Osteoblast (primary cell): ENCODE results near the gene NELFB. TPM values are rescaled to one million over a fixed set of nuclear protein-coding genes. Genes with fewer than 3 reads are reported as not detected.
"Not testable (repeated sequence)": the region's sequence is repeated elsewhere in the genome, so short reads cannot be mapped to it uniquely, and the experiment has no call there.

Source experiments
- DNase-seq: peaks from one replicate; pipeline ENCODE4 v3.0.0; 2011; ENCODE audit warnings: low spot score, mixed read lengths; ENCODE audit not compliant: insufficient read length; ENCODE audit errors: missing footprints
- H2AFZ ChIP-seq: 2 replicates; pipeline ENCODE4 v1.6.0; 2011; ENCODE audit warnings: mild to moderate bottlenecking, low read length
- H3K27ac ChIP-seq: 2 replicates; pipeline ENCODE4 v1.5.1; 2011; ENCODE audit warnings: mild to moderate bottlenecking, low read depth, low read length, moderate library complexity
- H3K27me3 ChIP-seq: 2 replicates; pipeline ENCODE4 v1.6.0; 2012; ENCODE audit warnings: mild to moderate bottlenecking, control low read depth, inconsistent platforms, low read length, moderate library complexity; ENCODE audit not compliant: insufficient read depth
- H3K36me3 ChIP-seq: 2 replicates; pipeline ENCODE4 v1.5.1; 2011; ENCODE audit warnings: mild to moderate bottlenecking, low read length, control low read depth, moderate library complexity; ENCODE audit not compliant: insufficient read depth
- H3K4me1 ChIP-seq: 2 replicates; pipeline ENCODE4 v1.5.1; 2011; ENCODE audit warnings: mild to moderate bottlenecking, low read length, control low read depth, moderate library complexity; ENCODE audit not compliant: insufficient read depth
- H3K4me2 ChIP-seq: 2 replicates; pipeline ENCODE4 v1.6.0; 2011; ENCODE audit warnings: mild to moderate bottlenecking, low read length; ENCODE audit not compliant: insufficient read depth
- H3K4me3 ChIP-seq: fragments of 200-600 bp; sonication (generic); 3 replicates; pipeline ENCODE4 v1.5.1; 2012; ENCODE audit warnings: mild to moderate bottlenecking, low read length, inconsistent platforms; ENCODE audit not compliant: insufficient read depth
- H3K79me2 ChIP-seq: 2 replicates; pipeline ENCODE4 v1.6.0; 2012; ENCODE audit warnings: mild to moderate bottlenecking, low read length, control low read depth, inconsistent platforms; ENCODE audit not compliant: insufficient read depth
- H3K9me3 ChIP-seq: 2 replicates; pipeline ENCODE4 v1.5.1; 2011; ENCODE audit warnings: low read depth, low read length, control low read depth
- H4K20me1 ChIP-seq: 2 replicates; pipeline ENCODE4 v1.6.0; 2012; ENCODE audit warnings: mild to moderate bottlenecking, low read length, control low read depth; ENCODE audit not compliant: insufficient read depth
- total RNA-seq: library from RNA; depleted of rRNA; stranded (reverse); fragments of >200 nt; gene quantifications from 2 replicates; pipeline ENCODE4 v1.2.3, GENCODE V29; 2012
- TF ChIP-seq, protein P1 (sequence below): IDR thresholded peaks from 2 replicates; pipeline ENCODE4 v1.5.1; 2011; ENCODE audit warnings: mild to moderate bottlenecking, low read depth, low read length, moderate library complexity; ENCODE audit errors: extremely low read depth

Gene NELFB
- total RNA-seq, 1 donor = 47.4 TPM

DNA sequence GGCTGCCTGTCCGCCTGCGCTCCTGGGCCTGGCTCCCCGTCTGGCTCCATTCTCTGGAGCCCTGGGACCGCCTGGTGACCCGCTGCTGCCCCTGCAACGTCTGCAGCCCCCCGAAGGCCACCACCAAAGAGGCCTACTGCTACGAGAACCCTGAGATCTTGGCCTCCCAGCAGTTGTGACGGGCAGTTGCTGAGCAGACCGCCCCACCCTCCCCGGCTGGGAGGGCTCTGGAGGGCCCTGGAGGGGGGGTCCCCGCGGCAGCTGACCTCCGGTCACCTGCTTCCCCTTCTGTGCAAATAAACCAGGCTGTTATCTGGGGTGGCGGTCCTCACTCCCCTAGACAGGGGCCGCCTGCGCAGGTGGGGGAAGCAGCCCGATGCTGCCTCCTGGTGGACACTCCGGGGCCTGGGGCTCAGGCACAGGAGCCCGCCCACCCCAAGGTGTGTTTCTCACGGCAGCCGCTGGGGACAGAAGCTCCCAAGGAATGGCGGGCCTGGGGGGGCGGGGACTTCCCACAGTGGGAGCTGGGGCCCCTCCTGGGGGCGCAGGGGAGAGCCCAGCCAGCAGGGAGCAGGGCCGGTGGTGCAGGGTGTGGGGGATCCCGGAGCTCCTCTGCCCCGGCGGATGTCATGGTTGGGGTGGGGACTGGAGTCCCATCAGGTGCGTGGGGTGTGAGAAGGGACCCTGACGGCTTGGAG, 18.7 kb upstream of the NELFB start:
- H3K36me3 ChIP-seq = no peaks in the 10 kb centered on the region
- peak; percentile 100 for DNase-seq
- peaks cover 3% of the 10 kb centered on the region for H3K4me1 ChIP-seq
- TF ChIP-seq, protein P1, sequence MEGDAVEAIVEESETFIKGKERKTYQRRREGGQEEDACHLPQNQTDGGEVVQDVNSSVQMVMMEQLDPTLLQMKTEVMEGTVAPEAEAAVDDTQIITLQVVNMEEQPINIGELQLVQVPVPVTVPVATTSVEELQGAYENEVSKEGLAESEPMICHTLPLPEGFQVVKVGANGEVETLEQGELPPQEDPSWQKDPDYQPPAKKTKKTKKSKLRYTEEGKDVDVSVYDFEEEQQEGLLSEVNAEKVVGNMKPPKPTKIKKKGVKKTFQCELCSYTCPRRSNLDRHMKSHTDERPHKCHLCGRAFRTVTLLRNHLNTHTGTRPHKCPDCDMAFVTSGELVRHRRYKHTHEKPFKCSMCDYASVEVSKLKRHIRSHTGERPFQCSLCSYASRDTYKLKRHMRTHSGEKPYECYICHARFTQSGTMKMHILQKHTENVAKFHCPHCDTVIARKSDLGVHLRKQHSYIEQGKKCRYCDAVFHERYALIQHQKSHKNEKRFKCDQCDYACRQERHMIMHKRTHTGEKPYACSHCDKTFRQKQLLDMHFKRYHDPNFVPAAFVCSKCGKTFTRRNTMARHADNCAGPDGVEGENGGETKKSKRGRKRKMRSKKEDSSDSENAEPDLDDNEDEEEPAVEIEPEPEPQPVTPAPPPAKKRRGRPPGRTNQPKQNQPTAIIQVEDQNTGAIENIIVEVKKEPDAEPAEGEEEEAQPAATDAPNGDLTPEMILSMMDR = peak; percentile 91
- no peak overlapping the region for H3K4me2 ChIP-seq
- H3K9me3 ChIP-seq = no peaks in the 10 kb centered on the region
- H3K79me2 ChIP-seq = peaks cover 20% of the 10 kb centered on the region
- peak overlapping the region; percentile 7 for H3K4me3 ChIP-seq
- no peaks in the 10 kb centered on the region for H3K27me3 ChIP-seq
- no peak overlapping the region for H2AFZ ChIP-seq
- H4K20me1 ChIP-seq = peaks cover 10% of the 10 kb centered on the region
- H3K27ac ChIP-seq = no peak overlapping the region

DNA sequence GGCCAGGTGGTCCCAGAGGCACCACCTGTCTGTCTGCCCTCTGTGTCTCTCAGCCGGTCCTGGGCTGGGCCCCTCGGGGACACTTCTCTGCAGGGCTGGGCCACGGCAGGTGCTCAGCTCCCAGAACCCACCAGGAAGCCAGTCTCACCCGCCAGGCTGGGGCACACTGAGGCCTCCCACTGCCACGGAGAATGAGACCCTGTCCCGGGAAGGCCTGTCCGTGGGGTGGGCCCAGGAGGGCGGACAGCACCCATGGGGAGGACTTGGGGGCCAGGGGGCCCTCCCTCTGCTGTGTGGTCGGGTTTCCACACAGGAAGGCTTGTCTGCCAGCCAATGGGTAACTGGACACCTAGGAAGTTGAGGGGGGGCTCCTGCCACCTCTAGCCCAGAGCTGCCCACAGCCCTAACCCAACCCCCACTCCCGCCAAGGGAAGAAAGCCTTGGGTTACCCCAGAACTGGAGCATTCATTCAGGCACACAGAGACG, 18.1 kb upstream of the NELFB start:
- no peaks in the 10 kb centered on the region for H3K9me3 ChIP-seq
- no peak overlapping the region for H3K4me3 ChIP-seq
- H3K27me3 ChIP-seq = no peaks in the 10 kb centered on the region
- TF ChIP-seq, protein P1 = no peak
- DNase-seq = no peak
- no peak overlapping the region for H3K27ac ChIP-seq
- peaks cover 25% of the 10 kb centered on the region for H3K79me2 ChIP-seq
- H2AFZ ChIP-seq = no peak overlapping the region
- H3K4me2 ChIP-seq = no peak overlapping the region
- H3K4me1 ChIP-seq = peaks cover 3% of the 10 kb centered on the region
- H3K36me3 ChIP-seq = peaks cover 3% of the 10 kb centered on the region
- peaks cover 15% of the 10 kb centered on the region for H4K20me1 ChIP-seq

DNA sequence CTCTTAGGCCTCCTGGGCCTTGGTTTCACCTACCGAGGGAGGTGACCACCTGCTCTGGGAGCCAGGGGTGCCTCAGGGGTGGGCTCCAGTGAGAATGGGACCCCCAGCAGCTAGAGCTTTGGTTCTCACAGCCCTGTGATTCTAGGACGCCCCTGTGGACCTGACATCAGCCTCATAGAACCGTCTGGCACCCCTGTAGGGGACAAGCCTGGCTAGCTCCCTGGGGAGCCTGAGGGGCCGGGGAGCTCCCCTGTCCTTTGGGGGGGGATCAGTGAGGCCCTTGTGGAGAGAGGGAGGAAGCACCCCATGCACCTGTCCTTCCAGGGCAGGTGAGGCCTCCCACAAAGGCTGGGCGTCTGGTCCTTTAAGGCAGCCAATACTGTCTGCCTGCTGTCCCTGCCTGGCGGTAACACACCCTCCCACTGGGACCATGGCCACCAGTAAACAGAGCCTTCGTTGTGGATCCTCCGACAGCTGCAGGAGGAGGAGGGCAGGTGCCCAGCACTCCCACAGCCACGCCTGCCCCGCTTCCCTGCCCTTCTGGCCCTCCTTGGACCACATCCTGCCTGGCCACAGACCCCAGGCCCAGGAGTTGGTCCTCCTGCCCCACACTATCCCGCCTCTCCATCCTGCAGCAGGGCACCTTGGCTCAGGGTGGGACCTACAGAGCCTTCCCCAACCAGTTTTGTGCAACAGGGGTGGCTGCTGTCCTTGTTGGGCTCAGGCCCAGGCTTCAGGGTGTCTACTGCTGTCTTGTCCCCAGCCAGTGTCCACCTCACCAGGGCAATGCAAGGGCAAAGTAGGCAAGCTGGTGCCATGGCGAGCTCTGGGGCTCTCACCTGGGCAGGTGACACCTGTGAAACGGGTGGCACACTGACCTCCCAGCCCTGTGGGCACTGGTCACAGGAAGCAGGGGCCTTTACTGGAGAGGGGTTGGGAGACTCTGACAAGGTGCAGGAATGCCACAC, 17.1 kb upstream of the NELFB start:
- Histone ChIP-seq H3K4me2 (no peak overlapping the region), H3K27ac (no peak overlapping the region)

DNA sequence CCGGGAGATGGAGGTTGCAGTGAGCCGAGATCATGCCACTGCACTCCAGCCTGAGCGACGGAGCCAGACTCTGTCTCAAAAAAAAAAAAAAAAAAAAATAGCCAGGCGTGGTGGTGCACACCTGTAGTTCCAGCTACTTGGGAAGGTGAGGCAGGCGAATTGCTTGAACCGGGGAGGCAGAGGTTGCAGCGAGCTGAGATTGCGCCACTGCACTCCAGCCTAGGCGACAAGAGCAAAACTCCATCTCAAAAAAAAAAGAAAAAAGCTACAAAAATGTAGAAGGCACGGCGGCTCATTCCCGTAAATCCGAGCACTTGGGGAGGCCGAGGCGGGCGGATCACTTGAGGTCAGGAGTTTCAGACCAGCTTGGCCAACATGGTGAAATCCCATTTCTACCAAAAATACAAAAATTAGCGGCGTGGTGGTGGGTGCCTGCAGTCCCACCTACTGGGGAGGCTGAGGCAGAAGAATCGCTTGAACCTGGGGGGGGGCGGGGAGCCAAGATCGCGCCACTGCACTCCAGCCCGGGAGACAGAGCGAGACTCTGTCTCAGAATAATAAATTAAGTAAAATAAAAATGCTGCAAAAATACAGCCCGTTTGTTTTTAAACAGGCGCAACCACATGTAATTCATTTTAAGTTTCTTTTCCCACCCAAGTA, 15.5 kb upstream of the NELFB start:
- H3K36me3 ChIP-seq = peaks cover 20% of the 10 kb centered on the region
- peak overlapping the region; percentile 82 for H3K4me3 ChIP-seq
- peaks cover 11% of the 10 kb centered on the region for H3K4me1 ChIP-seq
- not testable (repeated sequence) for DNase-seq, H3K27me3 ChIP-seq, H3K9me3 ChIP-seq
- H3K27ac ChIP-seq = peak overlapping the region; percentile 82
- peaks cover 43% of the 10 kb centered on the region for H3K79me2 ChIP-seq
- peak overlapping the region; percentile 92 for H3K4me2 ChIP-seq
- H4K20me1 ChIP-seq = peaks cover 41% of the 10 kb centered on the region
- H2AFZ ChIP-seq = peak overlapping the region; percentile 72

More for the DNA sequence above, 17.1 kb upstream of the NELFB start:
- Histone ChIP-seq H2AFZ (no peak overlapping the region), H3K9me3 (no peaks in the 10 kb centered on the region), H3K27me3 (no peaks in the 10 kb centered on the region), H3K36me3 (peaks cover 14% of the 10 kb centered on the region), H3K79me2 (peaks cover 36% of the 10 kb centered on the region), H3K4me3 (no peak overlapping the region), H4K20me1 (peaks cover 25% of the 10 kb centered on the region), H3K4me1 (peaks cover 11% of the 10 kb centered on the region)
- no peak for DNase-seq
- TF ChIP-seq, protein P1 = no peak
